ENCODE data around the gene NTN1. TPM values are rescaled to one million over a fixed set of nuclear protein-coding genes. Genes with fewer than 3 reads are reported as not detected.
A peak's percentile ranks its signal among the peaks of the same experiment; 100 is the strongest.

Gene NTN1
- total and polyA plus RNA-seq, 11 donors = 9.3 to 25.8 (median 17.3) TPM

DNA sequence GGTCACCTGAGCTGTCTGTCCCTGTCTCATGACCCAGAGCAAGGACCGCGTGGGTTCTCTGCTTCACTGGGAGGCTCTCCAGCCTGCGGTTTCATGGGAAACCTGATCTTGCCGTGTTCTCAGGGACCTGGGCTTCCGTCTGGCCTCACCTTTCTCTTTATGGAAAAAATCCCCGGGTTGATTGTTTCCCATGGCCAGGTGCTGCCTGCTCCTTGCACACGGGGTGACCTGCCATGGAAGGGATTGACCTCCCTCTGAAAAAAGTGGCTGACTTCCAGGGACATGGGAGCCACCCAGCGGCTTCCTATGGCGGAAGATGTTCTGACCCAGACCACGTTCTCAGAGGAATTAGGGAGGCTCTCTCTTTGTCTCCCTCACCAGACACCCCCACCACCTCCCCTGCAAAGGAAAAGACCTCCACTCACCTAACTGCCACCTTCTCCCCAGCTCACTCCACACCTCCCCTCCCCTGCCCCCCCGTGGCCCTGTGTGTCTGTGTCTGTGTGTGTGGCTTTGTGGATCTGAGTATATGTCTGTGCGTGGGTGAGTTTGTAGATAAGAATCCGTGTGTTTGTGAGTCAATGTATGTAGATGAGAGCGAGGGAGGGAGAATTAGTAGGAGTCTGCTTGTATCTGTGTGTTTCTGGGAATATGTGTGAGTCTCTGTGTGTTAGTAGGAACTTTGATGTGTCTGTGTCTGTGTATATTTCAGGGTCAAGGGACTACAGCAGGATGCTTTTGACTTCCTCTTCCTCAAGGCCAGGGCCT, 154.6 kb downstream of the NTN1 start:
- Histone ChIP-seq H3K4me3 (no peak overlapping the region), H3K9me3 (peaks cover 0 to 11% (median 0%) of the 10 kb centered on the region in 12 donors), H3K27me3 (no peaks in the 10 kb centered on the region), H3K36me3 (no peaks in the 10 kb centered on the region), H3K4me1 (peaks cover 0 to 31% (median 14%) of the 10 kb centered on the region in 12 donors), H3K27ac (no peak overlapping the region)
- DNase-seq (no peak), ATAC-seq (no peak)
- intact Hi-C loops (cut with DNase I) = loop anchor here in 2 of 10 donors (5.0 to 10.0 kb wide), 2 partner anchors 106 to 339 kb away; no protein-coding TSS in a partner anchor
- TF ChIP-seq POLR2A (IDR thresholded peaks at IDR 0.05) = no peak
- TF ChIP-seq, protein P1, sequence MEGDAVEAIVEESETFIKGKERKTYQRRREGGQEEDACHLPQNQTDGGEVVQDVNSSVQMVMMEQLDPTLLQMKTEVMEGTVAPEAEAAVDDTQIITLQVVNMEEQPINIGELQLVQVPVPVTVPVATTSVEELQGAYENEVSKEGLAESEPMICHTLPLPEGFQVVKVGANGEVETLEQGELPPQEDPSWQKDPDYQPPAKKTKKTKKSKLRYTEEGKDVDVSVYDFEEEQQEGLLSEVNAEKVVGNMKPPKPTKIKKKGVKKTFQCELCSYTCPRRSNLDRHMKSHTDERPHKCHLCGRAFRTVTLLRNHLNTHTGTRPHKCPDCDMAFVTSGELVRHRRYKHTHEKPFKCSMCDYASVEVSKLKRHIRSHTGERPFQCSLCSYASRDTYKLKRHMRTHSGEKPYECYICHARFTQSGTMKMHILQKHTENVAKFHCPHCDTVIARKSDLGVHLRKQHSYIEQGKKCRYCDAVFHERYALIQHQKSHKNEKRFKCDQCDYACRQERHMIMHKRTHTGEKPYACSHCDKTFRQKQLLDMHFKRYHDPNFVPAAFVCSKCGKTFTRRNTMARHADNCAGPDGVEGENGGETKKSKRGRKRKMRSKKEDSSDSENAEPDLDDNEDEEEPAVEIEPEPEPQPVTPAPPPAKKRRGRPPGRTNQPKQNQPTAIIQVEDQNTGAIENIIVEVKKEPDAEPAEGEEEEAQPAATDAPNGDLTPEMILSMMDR (IDR thresholded peaks at IDR 0.05) = no peak
- WGBS, 4 donors = 73 to 87% (median 80%) methylated on average over 10 to 14 of the region's 14 CpGs

DNA sequence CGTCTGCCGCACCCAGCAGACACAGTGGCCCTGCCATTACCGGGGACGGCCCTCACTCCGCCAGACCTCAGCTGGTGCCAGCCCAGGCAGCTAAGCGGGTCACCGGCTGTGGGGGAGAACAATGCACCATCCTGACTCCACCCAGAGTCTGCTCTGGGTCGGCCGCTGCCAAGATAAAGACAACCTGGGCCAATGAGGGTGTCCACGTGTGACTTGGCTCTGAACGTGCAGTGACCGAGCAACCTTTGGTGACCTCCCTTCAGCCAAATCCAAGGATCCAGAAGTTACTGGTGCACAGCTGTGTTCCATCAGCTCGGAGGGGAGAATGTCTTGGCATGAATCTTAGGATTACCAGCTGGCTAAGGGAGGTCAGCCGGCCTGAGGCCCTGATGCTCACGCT, 155.9 kb downstream of the NTN1 start:
- peaks cover 0 to 31% (median 14%) of the 10 kb centered on the region in 12 donors for H3K4me1 ChIP-seq
- no peaks in the 10 kb centered on the region for H3K27me3 ChIP-seq
- no peaks in the 10 kb centered on the region for H3K36me3 ChIP-seq
- H3K27ac ChIP-seq = no peak overlapping the region
- DNase-seq (peak in 4 of 5 donors; percentile 25 to 71 (median 52)), ATAC-seq (peak; percentile 16 to 59 (median 40))
- TF ChIP-seq, protein P1 (IDR thresholded peaks at IDR 0.05) = no peak
- TF ChIP-seq POLR2A (IDR thresholded peaks at IDR 0.05) = no peak
- 47 to 69% (median 64%) methylated on average over 9 to 15 of the region's 15 CpGs for WGBS, 4 donors
- H3K9me3 ChIP-seq = peaks cover 0 to 11% (median 0%) of the 10 kb centered on the region in 12 donors
- H3K4me3 ChIP-seq = no peak overlapping the region
- intact Hi-C loops (cut with DNase I) = loop anchor here in 2 of 10 donors (5.0 to 10.0 kb wide), 2 partner anchors 105 to 338 kb away; no protein-coding TSS in a partner anchor

DNA sequence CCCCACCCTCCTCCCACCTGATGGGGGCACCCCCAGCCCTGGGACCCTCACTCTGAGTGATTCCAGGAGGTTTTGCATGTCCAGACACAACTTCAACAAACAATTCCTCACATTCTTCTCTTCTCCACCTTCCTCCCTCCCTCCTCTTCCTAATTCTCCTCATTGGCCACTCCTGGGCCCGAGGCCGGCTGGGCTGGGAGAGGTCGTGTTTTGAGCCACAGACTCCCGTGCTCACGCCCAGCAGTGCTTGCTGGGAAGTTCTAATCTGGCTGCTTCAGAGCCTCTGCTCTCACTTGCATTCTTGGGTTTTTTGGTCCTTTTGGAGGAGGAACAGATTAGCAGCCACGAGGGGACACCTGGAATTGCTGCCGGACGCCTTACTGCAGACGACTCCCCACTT, 157.0 kb downstream of the NTN1 start:
- 68 to 82% (median 74%) methylated on average over 9 of the region's 9 CpGs for WGBS, 4 donors
- Histone ChIP-seq H3K9me3 (peaks cover 0 to 11% (median 0%) of the 10 kb centered on the region in 12 donors), H3K36me3 (no peaks in the 10 kb centered on the region), H3K4me3 (no peak overlapping the region), H3K27me3 (no peaks in the 10 kb centered on the region), H3K27ac (no peak overlapping the region), H3K4me1 (peaks cover 0 to 30% (median 14%) of the 10 kb centered on the region in 12 donors)
- intact Hi-C loops (cut with DNase I) = loop anchor here in 2 of 10 donors (5.0 to 10.0 kb wide), 2 partner anchors 104 to 336 kb away; no protein-coding TSS in a partner anchor
- TF ChIP-seq POLR2A (IDR thresholded peaks at IDR 0.05) = no peak
- TF ChIP-seq, protein P1 (IDR thresholded peaks at IDR 0.05) = no peak
- DNase-seq = no peak
- ATAC-seq = no peak

DNA sequence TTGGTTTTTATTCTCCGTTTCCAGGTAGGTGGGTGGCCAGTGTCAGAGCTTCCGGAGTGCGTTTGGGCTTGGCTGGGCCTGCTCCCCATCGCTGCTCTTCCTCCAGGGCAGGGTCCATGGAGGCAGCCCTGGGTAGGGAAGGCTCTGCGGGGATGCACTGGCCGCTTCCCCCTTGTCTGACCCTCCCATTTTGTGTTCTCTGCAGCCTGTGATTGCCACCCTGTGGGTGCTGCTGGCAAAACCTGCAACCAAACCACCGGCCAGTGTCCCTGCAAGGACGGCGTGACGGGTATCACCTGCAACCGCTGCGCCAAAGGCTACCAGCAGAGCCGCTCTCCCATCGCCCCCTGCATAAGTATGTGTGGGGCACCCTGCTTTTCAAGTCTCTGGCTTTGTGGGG, 158.3 kb downstream of the NTN1 start:
- Histone ChIP-seq H3K9me3 (peaks cover 0 to 2% (median 0%) of the 10 kb centered on the region in 12 donors), H3K4me1 (peaks cover 0 to 22% (median 13%) of the 10 kb centered on the region in 12 donors), H3K27me3 (no peaks in the 10 kb centered on the region), H3K36me3 (no peaks in the 10 kb centered on the region), H3K27ac (no peak overlapping the region), H3K4me3 (no peak overlapping the region)
- TF ChIP-seq, protein P1 (IDR thresholded peaks at IDR 0.05) = no peak
- no peak for TF ChIP-seq POLR2A (IDR thresholded peaks at IDR 0.05)
- intact Hi-C loops (cut with DNase I) = loop anchor here in 2 of 10 donors (5.0 to 10.0 kb wide), 2 partner anchors 103 to 335 kb away; no protein-coding TSS in a partner anchor
- DNase-seq (no peak), ATAC-seq (no peak)
- WGBS, 4 donors = 87 to 90% (median 88%) methylated on average over 6 to 14 of the region's 14 CpGs

Measured in heart left ventricle (tissue), 16 donors.